GM18858 (cell line): Measurements from ENCODE around the gene F8A3.
"Not testable (repeated sequence)": the region's sequence is repeated elsewhere in the genome, so short reads cannot be mapped to it uniquely, and the experiment has no call there.

ENCODE experiments used
- ATAC-seq: cut with Tn5 transposase; IDR thresholded peaks from one replicate; pipeline ENCODE4 v1.9.1; 2021; ENCODE audit not compliant: unreplicated experiment

The F8A3 gene

DNA sequence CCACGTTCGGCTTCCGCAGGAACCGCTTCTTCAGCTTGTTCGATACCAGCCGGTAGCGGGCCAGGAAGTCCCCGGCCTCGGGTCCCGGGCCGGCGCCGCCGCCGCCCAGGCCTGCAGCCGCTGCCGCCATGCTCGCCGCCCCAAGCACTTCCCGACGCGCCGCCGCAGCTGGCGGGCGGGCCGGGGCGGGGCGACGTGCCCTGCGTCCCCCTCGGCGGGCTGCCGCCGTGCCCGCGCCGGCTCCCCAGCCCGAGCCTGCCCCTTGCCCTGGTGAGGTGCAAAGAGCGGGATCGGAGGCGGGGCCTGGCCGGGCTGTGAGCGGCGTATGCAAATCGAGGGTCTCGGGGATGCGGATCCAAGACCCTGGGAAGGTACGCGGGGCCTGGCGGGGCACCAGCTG lies at the start of gene F8A3:
Gene F8A3 (minus strand): TSS at position 150 of the 400 bp plus-strand sequence. CDS start 20 bp downstream, at position 130.
- ATAC-seq, result peak; percentile 57

DNA sequence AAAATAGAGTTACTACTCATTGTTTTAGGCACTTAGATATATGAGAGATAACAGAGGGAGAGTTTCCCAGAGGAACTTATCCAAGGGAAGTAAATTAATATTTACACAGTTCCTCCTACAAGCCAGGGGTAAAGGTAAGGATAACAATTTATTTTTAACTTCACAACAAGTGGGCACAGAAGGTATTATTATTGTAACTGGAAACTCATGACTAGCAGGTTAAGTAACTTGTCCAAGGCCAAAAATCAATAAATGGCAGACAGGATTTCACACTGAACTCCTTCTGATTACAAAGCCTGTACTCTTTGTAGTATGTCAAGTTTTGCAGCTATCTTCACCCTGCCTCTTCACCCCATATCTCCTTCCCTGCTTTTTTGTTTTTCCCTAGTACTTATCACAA lies 46.9 kb upstream of the F8A3 start:
- ATAC-seq, result no peak

- not testable (repeated sequence) for ATAC-seq
These were observed 36.7 kb upstream of the F8A3 start for GRCh38 chrX:155495134-155495533.

DNA sequence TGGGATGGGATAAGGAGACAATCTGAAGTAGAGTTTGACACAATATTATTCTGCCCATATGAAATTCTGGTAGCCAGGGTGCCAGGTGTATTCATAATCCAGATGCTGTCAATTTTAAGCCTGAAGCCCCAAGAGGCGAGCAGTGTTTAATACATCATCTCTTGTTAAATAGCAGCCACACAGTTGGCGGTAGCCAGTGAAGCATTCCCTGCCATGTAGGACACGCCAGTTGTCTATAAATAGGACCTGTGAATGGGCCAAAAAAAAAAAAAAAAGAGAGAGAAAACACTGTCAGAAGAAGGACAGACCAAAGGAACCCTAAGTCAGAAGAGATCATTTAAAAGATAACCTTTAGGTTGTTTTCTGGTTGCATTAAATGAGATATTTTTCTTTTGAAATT lies 33.0 kb upstream of the F8A3 start:
- not testable (repeated sequence) for ATAC-seq

DNA sequence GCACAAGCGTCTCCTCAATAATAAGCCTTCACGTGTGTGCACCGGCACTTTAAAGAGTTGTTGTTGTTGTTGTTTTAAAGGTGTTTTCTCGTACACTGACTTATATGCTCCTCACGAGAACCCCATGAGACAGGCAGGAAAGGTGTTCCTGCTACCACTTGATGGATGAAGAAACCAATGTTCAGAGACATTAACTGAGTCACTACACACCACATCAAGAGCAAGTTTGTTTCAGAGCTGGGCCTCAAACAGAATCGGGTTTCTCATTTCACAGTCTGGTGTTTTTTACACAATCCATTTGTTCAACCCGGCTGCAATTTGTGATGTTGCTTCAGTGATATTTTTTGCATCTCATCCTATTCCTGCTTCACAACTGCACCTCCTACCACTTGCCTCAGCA lies 18.7 kb upstream of the F8A3 start:
- not testable (repeated sequence) for ATAC-seq

DNA sequence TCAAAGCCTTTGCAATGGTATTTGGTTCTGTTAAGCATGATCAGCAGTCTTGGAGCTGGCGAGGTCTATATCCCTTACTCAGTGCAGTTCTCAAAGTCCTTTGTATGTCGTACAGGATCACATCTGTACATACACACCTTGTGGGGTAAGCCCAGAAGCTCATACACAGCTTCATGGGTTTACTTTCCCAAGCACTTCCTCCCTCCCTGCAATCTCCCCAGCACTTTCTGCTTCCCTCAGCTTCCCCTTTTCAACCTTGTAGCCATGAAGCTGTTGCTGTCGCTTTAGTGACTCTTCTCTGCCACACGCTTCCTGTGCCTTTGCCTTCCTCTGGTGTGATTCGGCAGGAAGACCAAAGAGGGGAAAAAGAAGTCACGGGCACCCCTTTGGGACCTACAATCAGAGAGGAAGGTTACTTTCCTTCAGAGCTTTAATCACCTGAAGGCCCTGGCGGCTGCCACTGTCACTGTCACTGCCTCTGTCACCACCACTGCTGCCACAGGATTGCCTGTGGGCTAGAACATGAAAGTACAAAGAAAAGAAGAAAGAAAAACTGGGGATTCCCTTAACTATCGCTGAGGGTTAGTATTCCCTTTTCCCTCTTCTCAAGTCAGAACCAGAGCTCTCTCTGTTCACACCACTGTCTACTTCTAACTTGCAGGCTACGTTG lies 8.0 kb upstream of the F8A3 start:
- not testable (repeated sequence) for ATAC-seq

DNA sequence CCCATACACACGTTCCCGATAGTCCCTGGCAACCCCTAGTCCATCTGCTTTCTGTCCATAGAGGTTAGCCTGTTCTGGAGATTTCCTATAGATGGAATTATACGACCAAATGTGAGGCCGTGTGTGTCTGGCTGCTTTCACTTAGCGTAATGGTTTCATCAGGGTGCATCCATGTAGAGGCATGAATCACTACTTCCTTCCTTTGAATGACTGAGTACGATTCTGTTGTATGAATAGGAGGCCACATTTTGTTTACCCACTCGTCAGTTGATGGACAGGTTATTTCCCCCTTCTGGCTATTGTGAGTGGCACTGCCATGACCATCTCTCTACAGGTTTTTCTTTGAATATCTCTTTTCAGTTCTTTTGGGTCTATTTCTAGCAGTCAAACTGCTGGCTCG lies 2.1 kb upstream of the F8A3 start:
- not testable (repeated sequence) for ATAC-seq

GRCh38 chrX:155457761-155458447 lies 516 bp downstream of the F8A3 start:
- peak; percentile 37 for ATAC-seq

DNA sequence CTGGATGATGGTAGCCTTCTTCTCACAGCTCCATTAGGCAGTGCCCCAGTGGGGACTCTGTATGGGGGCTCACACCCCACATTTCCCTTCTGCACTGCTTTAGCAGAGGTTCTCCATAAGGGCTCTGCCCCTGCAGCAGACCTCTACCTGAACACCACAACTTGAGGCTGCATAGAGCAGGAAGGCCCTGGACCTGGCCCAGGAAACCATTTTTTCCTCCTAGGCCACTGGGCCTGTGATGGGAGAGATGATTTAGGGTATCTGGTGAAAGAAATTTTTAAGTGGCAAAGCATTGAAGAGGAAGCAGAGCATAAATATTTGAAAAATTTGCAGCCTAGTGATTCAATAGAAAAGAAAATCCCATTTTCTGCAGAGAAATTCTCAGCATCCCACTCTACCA lies 17.3 kb downstream of the F8A3 start:
- ATAC-seq, result no peak

DNA sequence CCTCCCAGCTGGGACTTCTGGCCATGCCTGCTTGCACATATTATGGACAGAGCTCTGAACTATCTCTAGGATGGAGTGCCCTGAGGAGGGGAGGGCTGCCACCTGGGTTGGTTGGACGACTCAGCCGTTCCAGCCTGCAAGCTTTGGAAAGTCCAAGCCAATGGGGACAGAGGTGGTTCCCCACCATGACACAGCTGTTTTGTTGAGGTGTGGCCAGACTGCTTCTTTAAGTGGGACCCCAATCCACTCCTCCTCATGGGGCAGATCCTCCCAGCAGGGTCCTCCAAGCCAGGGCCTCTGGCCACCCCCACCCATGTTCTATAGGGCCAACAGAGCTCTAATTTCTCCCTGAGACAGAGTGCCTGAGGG lies 22.7 kb downstream of the F8A3 start:
- no peak for ATAC-seq

- no peak for ATAC-seq
These were observed 23.3 kb downstream of the F8A3 start for GRCh38 chrX:155434906-155435743.

GRCh38 chrX:155417769-155418168 lies 40.7 kb downstream of the F8A3 start:
- ATAC-seq, result no peak
